D721Med (cell line): ENCODE data around the gene SHISA5.
"Not testable (repeated sequence)": the region's sequence is repeated elsewhere in the genome, so short reads cannot be mapped to it uniquely, and the experiment has no call there.

Experiments
- DNase-seq: peaks from one replicate; pipeline ENCODE4 v3.0.0; 2011; ENCODE audit warnings: low spot score; ENCODE audit not compliant: insufficient read length
- FAIRE-seq: peaks from 2 replicates; lab custom pipeline; 2011; peaks lifted over from hg19 to GRCh38; lab: Jason Lieb, UNC
- CTCF ChIP-seq: IDR thresholded peaks from 2 replicates; pipeline ENCODE4 v1.5.1; 2012; ENCODE audit warnings: mild to moderate bottlenecking, control low read depth; ENCODE audit not compliant: insufficient read depth; ENCODE audit errors: missing control alignments

Gene SHISA5

GRCh38 chr3:48532977-48533337, 29.0 kb upstream of the SHISA5 start:
- no peak for TF ChIP-seq CTCF
- FAIRE-seq (no peak), DNase-seq (no peak)

GRCh38 chr3:48532271-48532976, 28.4 kb upstream of the SHISA5 start:
- no peak for TF ChIP-seq CTCF
- no peak for FAIRE-seq
- DNase-seq = no peak

GRCh38 chr3:48530701-48531100, 26.7 kb upstream of the SHISA5 start:
- not testable (repeated sequence) for FAIRE-seq, DNase-seq

GRCh38 chr3:48528754-48529153, 24.8 kb upstream of the SHISA5 start:
- DNase-seq = no peak
- no peak for TF ChIP-seq CTCF
- no peak for FAIRE-seq

- no peak for FAIRE-seq
- no peak for TF ChIP-seq CTCF
- no peak for DNase-seq
These were observed 24.1 kb upstream of the SHISA5 start for GRCh38 chr3:48528048-48528447.

GRCh38 chr3:48524970-48525369, 21.0 kb upstream of the SHISA5 start:
- no peak for DNase-seq
- FAIRE-seq = no peak
- TF ChIP-seq CTCF = no peak

GRCh38 chr3:48521635-48522034, 17.7 kb upstream of the SHISA5 start:
- DNase-seq (no peak), FAIRE-seq (no peak)
- TF ChIP-seq CTCF = no peak

GRCh38 chr3:48519277-48519643, 15.3 kb upstream of the SHISA5 start:
- FAIRE-seq (no peak), DNase-seq (no peak)
- no peak for TF ChIP-seq CTCF
